HG02588 (cell line): Measurements from ENCODE around the gene TMEM35B.
"Not testable (repeated sequence)": the region's sequence is repeated elsewhere in the genome, so short reads cannot be mapped to it uniquely, and the experiment has no call there.

Source experiments
- ATAC-seq: cut with Tn5 transposase; IDR thresholded peaks from one replicate; pipeline ENCODE4 v1.9.1; 2021; ENCODE audit warnings: mild to moderate bottlenecking, moderate library complexity; ENCODE audit not compliant: unreplicated experiment

TMEM35B gene

DNA sequence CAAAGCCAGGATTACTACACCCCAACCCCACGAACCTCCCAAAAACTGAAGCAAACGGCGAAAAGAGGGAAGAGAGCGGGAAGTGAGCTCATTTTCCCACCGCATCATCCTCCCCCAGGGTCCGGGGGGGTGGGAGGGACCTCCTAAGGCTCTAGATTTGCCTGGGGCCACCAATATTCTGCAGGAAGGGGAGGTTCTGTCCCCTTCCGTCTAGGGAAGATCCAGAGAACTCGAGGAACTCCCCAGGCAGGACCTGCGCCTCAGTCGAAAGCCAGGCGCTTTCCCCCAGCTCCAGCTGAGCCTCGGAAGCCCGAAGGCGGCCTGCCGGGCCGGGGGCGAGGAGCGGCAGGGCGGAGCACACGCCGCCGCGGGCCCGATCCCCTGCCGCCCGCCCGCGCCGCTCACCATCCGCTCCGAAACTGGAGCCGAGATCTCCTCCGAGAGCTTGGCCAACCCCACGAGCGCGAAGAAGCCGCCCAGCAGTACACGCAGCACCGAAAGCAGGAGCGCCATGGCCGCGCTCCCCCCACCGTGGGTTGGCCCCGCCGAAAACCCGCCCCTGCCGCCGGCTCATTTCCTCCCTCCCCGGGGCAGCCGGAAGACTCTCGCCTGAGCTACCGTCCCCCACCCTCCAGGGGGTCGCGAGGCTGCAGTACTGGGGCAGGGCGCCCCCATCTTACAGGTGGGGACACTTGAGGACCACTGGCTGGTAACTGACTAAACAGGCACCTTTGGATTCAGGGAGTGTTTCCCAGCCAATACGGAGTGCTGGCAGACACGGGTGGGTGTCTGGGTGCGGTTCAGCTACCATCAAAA is at the start of gene TMEM35B:
TSS of gene TMEM35B (minus strand) at position 555 of the 816 bp plus-strand sequence. CDS start at position 513, 42 bp downstream.
- peak; percentile 84 for ATAC-seq

DNA sequence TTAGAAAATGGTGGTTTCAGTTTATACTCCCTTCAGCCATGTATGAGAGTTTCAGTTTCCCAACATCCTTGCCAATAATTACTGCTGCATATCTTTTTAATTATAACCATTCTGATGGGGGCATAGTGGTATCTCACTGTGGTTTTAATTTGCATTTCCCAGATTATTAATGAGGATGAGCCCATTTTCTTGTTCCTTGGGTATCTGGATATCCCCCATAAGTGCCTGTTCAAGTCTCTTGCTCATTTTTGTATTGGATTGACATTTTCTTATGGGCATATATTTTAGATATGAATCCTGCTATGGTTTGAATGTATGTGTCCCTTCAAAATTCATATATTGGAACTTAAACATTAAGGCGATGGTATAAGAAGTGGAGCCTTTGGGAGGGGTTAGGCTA is 48.2 kb upstream of the TMEM35B start:
- ATAC-seq, result no peak

DNA sequence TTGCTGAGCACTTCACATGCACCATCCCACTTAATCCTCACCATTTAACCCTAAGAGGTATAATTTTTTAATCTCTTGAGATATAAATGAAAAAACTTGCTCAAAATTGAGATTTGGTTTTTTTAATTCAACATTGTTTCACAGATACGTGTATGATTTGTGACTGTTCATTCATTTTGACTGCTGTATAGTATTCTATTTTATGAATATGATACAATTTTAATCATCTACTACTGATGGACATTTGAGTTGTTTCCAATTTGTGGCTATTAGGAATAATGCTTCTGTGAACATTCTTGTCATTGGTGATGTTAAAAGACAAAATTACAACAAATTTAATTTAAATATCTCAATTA is 47.2 kb upstream of the TMEM35B start:
- no peak for ATAC-seq

DNA sequence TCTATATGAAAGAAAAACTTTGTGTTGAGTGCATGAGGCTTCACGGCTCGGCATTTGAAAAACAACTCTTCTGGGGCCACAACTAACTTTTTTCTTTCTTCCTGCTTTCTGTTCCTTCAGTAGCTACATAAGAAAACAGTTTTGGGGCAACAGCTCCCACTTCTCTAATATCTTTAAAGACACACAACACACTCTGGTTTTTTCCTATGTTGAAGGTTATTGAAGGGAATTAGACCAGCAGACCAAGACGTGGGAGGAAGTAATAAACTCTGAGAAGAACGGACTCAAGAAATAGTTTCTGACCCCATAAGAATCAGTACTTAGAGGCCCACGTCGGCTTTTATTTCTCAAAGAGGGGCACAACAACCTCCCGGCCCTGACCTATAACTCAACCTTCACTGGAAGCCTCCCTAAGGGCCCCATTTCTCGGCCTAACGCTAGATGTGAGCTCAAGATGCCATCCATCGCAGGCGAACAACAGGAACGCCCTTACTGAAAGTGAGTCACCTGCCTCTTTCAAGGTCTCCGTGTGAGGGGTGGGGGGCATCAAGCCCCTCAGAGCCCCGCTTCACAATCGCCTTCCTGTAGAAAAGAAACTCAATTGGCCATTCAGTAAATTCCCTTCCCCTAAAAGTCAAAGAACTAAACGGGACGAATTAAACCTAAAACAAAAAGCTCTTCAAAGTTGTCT is 45.8 kb upstream of the TMEM35B start:
- ATAC-seq, result no peak

DNA sequence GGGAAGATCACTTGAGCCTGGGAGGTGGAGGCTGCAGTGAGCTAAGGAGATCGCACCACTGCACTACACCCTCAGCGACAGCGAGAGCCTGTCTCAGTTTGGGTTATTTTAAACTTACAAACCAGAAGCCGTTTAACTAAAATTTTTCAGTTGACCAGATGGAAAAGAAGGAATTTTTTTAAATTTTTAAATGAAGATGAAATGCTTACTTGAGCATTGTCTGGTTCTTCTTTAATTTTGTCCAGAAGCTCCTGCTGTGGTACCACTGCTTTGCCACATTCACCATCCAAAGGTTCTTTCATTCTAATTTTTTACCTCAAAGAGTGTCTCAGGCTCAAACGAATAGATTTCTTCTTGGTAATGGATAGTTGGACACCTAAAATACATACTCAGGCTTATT is 45.2 kb upstream of the TMEM35B start:
- ATAC-seq, result no peak

DNA sequence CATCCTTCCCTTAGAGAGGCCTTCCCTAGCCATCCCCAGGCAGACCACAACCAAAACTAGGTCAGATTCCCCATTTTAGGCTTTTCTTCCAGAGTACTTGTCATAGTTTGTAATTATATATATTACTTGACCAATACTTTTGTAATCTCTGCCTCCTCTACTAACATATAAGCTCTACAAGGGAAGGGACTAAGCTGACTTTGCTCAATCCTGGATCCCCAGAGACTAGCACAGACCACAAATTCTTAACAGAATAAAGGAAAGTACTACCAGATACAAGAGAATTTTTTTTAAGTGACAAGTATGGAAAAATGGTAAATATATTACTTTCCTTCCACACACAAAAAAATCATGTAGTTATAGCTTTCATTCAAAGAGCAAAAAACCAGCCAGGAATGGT is 44.6 kb upstream of the TMEM35B start:
- no peak for ATAC-seq

DNA sequence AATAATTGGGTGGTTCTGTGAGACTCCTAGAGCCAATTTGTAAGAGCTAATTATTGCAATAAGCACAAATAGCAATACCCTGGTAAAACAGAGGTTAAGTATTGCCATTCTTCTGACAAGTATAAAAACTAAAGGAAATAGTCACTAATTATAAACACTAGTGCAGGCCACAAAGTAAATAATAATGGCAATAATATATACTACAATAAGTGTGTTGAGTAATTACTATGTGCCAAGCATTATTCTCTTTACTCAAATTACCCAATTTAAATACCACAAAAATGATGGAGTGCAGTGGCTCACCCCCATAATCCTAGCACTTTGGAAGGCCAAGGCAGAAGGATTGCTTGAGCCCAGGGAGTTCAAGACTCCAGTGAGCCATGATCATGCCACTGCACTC is 31.3 kb upstream of the TMEM35B start:
- no peak for ATAC-seq

DNA sequence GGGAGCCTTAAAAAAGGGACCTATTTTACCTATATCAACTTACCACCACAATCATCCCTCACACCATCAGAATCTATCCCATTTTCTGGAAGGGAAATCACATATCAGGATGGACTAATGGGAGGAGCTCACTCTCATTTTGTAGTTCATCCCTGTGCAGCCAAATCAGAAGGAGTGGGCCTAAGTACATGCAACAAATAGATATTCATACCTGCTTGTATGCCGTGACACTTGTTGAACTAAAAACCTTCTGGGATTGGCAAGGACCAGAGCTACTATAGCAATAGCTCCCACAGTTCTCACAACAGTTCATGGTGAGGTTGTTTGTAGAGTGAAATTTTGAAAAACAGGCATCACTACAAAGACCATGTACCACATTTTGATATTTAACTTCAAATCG is 29.3 kb upstream of the TMEM35B start:
- no peak for ATAC-seq

DNA sequence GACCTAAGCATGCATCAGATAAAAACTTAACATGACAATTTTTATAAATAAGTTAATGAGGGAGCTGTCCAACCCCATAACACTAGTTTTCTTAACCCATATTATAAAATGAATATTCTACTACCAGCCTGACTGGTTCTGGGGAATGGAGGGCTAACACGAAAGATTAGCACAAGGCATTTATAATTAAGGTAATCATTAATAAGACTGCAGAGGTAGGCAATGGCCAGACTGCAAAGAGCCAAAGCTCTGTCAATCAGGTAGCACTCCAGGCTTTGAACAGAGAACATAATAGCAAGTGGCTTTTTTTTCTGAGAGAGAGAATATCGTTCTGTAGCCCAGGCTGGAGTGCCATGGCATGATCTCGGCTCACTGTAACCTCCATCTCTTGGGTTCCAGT is 20.6 kb upstream of the TMEM35B start:
- ATAC-seq, result no peak

DNA sequence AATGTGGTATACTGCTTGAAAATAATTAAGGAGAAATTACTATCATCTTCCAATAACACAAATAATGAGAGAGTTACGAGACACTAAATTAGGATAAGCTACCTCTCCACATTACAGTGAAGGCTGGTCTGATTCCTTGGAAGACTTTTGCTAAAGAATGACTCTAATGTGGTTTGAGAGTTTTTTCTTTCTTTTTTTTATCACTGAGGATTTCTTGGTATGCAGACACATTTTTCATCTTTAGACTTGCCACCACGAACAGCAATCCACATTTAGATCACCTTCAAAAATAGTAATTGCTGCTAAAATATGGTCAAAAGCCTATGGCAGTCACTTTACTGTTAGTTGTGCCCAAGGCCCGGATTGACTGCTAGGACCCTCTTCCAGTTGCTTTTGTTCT is 16.6 kb upstream of the TMEM35B start:
- no peak for ATAC-seq

DNA sequence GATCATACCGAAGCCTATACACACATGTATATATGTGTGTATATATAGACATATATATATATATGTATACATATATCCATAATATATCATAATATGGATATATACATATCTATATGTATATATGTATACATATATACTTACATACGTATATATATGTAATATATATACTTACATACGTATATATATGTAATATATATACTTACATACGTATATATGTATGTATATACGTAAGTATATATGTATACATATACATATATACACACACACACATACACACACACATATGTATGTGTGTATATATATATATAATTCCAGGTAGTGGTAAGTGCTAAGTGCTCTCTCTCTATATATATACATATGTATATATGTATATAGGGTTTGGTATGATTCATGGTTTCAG is 9.7 kb upstream of the TMEM35B start:
- no peak for ATAC-seq

DNA sequence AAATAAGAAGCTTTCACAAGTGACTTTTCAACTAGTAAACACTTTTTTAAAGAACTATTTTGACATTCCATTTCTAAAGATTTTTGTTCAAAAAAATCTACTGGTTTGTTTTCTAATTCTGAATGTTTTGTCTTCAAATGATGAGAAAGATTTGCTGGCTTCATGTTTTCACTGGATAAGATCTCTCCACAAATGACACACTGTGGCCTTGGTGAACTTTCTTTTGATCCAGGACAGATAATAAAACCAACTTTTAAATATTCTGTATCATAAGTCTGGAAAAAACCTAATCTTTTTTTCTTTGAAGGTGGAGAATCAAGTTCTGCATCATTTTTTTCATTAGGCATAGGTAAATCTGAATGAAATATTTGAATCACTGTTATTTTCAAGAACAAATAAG is 3.4 kb upstream of the TMEM35B start:
- ATAC-seq, result no peak

DNA sequence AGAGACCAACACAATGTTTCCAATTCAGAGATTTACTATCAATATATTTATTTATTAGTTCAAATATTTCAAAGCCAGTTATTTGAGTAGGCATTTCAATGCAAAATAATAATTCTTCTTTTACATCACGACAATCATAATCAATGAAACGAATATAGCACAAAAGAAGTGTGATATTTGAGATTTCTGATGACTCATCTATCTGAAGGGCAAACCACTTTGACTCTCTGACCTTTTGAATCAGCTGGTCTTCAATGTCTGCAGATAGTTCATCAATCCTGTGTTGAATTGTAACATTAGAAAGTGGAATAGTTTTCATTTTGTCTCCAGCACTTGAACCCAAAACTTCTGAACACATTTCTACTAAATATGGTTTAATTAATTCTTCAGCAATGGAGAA is 3.0 kb upstream of the TMEM35B start:
- ATAC-seq, result no peak

DNA sequence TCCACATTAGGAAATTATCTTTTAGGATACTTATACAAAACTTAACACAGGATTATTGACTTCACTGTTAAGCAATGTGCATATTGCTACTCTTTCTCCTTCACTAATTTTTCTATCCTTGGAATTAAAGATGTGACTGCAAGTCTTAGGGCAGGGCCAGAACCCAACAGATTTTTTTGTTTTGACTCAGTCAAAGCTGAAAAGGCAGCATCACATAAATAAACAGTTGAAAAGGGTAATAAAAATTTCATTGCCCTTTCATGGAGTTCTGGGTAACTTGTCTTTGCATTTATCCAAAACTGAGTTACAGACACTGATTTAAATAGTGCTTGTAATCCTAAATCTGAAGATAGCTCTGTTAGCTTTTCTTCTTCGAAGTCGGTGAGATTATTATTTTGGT is 1.9 kb upstream of the TMEM35B start:
- no peak for ATAC-seq

DNA sequence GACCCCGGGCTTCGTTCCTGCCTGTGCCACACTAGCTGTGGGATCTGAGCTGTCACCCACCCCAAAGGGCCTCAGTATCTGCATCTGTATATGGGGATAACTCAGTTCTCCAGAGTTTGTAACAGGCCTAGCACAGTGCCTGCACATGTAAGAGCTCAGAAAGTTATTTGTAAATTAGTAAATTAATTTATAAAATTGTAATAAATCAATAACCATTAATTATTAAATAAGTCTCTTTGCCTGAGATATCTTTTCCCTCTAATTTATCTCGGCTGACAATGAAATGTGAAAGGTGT is 410 bp upstream of the TMEM35B start:
- ATAC-seq, result not testable (repeated sequence)

DNA sequence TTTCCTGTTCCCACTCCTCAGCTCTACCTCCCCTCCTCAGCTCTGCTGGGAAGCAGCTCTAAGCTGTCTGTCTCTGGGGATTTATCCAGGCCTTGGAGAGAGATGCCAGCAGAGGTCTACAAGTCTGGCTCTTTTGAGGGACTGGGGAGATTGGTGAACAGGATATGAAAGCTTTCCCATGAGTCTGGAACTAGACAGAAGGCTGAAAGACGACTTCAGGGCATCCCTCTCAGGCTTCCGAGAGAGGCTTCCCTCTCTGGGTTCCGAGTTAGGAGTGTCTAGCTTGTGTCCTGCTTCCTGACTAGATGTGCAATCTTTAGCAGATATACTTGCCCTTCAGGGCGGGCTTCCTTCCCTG is 733 bp downstream of the TMEM35B start:
- peak; percentile 13 for ATAC-seq

DNA sequence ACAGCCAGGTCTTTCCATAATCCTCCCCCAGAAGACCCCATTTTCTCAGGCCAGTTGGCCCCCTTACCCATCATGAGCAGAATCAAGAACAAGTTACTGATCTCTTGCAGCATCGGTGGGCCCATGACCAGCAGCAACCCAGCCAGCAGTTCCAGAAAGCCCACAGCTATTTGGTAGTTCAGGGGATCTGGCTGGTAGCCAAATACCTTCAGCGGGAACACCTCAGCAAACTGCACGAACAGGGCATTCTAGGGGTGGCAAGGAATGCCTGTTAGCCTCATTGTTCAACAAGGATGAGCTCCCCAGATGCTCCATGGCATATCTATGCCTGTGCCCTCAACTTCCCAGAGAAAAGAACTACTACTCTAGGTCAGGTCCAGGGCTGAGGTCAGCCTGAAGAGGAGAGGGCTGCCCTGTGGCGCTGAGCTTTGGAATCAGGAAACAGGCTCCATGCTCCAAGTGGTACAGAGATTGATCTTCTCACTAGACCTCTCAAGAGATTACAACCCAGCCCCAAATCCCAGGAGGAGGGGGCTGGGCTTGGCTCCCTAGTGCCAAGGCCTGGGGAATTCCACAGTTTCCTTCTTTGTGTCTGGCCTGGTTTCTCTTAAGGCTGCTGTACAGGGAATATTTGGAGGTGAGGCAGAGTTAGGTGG is 1.3 kb downstream of the TMEM35B start:
- ATAC-seq, result no peak

DNA sequence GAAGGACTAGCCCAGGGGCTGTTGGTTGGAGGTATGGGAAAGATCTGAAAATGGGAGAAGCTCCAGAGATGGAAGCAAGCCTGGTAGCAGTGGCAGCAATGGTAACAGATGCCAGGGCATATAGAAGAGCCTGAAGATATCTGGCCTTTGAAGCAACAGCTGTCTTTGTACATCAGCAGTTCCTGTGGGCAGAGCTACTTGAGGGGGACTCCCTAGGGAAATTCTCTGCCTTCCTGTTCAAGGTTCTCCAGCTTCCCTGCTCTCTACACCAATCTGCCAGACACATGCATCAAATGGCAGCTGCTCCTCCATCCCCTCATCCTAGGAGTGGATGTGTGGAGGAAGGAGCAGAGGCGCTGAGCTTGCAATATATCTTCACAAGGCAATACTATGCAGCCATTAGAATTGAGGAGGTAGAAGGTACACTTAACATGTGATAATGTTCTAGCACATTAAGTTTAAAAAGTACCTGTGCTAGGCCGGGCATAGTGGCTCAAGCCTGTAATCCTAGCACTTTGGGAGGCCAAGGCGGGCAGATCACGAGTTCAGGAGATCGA is 2.2 kb downstream of the TMEM35B start:
- ATAC-seq, result no peak

DNA sequence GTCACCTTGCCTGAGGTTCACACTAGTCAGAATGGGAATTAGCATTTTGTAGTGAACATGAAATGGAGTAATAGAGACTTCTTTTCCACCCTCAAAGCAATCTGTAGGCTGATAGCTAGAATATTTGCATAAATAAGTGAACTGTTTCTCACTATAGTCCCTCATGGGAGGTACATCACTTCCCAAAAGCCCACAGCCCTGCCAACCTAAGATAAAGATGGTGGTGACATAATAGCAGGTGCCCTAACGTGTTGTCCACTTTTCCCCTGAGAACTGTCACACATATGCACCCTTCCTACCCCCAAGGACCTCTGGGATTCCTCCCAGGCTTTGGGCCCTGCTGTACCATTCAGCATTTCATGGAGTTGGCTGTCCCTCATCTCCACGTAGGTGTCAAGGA is 4.4 kb downstream of the TMEM35B start:
- ATAC-seq, result no peak

DNA sequence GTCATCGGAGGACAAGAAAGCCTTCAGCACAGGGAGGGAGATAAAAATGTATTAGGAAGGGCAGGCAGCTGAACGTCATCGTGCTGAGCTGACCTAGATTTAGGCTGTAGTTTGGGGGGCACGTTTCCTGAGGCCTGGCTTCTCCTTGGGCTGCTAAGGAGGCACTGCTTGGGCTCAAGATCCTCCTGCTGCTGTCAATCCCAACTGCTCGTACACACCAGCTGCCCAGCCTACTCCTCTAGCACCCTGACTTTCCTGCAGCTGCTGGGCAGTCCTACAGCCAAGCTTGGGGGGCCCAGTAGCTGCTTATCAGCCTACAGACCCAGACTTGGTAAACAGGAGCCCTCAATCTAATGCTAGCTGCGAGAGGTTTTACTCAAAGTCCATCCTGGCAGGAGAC is 6.2 kb downstream of the TMEM35B start:
- ATAC-seq, result no peak

DNA sequence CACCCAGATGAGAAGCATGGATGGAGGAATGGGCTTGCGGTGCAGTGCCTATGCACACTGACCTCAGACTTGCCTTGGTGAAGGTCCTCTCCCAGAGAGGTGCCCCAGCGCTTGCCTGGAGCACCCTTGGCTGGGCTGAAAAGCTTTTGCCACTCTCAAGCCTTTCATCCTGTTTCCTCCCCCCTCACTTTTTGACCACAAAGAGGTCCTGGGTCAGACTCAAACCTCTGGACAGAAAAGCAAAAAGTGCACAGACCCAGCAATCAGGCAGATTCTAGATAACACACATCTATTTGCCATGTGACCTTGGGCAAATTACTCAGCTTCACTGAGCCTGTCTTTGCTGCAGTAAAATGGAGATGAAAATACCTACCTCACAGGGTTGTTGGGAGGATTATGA is 7.3 kb downstream of the TMEM35B start:
- ATAC-seq, result no peak

DNA sequence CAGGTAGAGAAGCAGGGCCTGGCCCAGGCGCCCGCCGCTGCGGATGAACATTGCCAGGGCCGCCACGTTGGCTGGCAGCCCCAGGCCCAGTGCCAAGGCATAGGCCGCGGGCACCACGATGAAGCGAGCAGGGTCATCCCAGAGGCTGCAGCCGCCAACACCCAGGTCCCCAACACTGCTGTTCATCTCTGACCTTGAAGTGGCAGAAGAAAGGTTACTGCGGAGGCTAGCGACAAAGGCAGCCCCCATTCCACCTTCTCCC is 8.0 kb downstream of the TMEM35B start:
- ATAC-seq, result no peak
